ENCODE data around the gene MBD6.
"Not testable (repeated sequence)": the region's sequence is repeated elsewhere in the genome, so short reads cannot be mapped to it uniquely, and the experiment has no call there.

MBD6 gene

GRCh38 chr12:57490126-57490525, 32.5 kb upstream of the MBD6 start:
- no peak for DNase-seq

- no peak for DNase-seq
Observed at GRCh38 chr12:57491393-57492280, 31.0 kb upstream of the MBD6 start.

- not testable (repeated sequence) for DNase-seq
Observed at GRCh38 chr12:57495051-57495701, 27.4 kb upstream of the MBD6 start.

- DNase-seq = no peak
Observed at GRCh38 chr12:57496822-57497221, 25.8 kb upstream of the MBD6 start.

GRCh38 chr12:57497223-57498131, 25.1 kb upstream of the MBD6 start:
- no peak for DNase-seq

GRCh38 chr12:57498132-57498502, 24.5 kb upstream of the MBD6 start:
- DNase-seq = no peak

GRCh38 chr12:57498571-57498970, 24.1 kb upstream of the MBD6 start:
- DNase-seq = no peak

GRCh38 chr12:57500213-57500612, 22.4 kb upstream of the MBD6 start:
- DNase-seq = no peak

GRCh38 chr12:57502311-57502969, 20.2 kb upstream of the MBD6 start:
- DNase-seq = not testable (repeated sequence)

GRCh38 chr12:57506541-57506940, 16.1 kb upstream of the MBD6 start:
- not testable (repeated sequence) for DNase-seq

- not testable (repeated sequence) for DNase-seq
Observed at GRCh38 chr12:57507796-57508195, 14.8 kb upstream of the MBD6 start.

- DNase-seq = no peak
Observed at GRCh38 chr12:57511161-57511560, 11.5 kb upstream of the MBD6 start.

GRCh38 chr12:57511588-57512325, 10.9 kb upstream of the MBD6 start:
- DNase-seq = no peak

- no peak for DNase-seq
Observed at GRCh38 chr12:57512665-57513064, 10.0 kb upstream of the MBD6 start.

GRCh38 chr12:57513266-57513665, 9.4 kb upstream of the MBD6 start:
- no peak for DNase-seq

GRCh38 chr12:57513677-57514076, 8.9 kb upstream of the MBD6 start:
- not testable (repeated sequence) for DNase-seq

- DNase-seq = not testable (repeated sequence)
Observed at GRCh38 chr12:57514246-57514645, 8.4 kb upstream of the MBD6 start.

- no peak for DNase-seq
Observed at GRCh38 chr12:57514720-57515407, 7.8 kb upstream of the MBD6 start.

- DNase-seq = no peak
Observed at GRCh38 chr12:57515408-57515933, 7.2 kb upstream of the MBD6 start.

GRCh38 chr12:57515934-57516541, 6.6 kb upstream of the MBD6 start:
- DNase-seq = no peak
